GM06990 (cell line): Measurements from ENCODE around the gene PDGFRB.

Experiments used
- DNase-seq: peaks from one replicate; pipeline ENCODE4 v3.0.0-alpha.2; 2011; ENCODE audit not compliant: insufficient read length; ENCODE audit errors: extremely low read depth
- H3K27me3 ChIP-seq: replicated peaks from 2 replicates; pipeline ENCODE4 v1.6.0; 2011; ENCODE audit warnings: low read length; ENCODE audit not compliant: control insufficient read depth, insufficient read depth
- H3K36me3 ChIP-seq: 2 replicates; pipeline ENCODE4 v1.5.1; 2011; ENCODE audit warnings: low read length; ENCODE audit not compliant: control insufficient read depth, insufficient read depth
- H3K4me3 ChIP-seq: replicated peaks from 2 replicates; pipeline ENCODE4 v1.5.1; 2011; ENCODE audit warnings: low read depth, mild to moderate bottlenecking, control low read depth, low read length
- TF ChIP-seq, protein P1 (sequence below): IDR thresholded peaks from 2 replicates; pipeline ENCODE4 v1.5.1; 2011; ENCODE audit warnings: low read length, control low read depth, mild to moderate bottlenecking, inconsistent platforms; ENCODE audit not compliant: insufficient read depth, poor library complexity, severe bottlenecking

The PDGFRB gene

GRCh38 chr5:150166037-150166649, 10.5 kb upstream of the PDGFRB start:
- Histone ChIP-seq H3K27me3 (peaks cover 2% of the 10 kb centered on the region; the same call in 1 of the 2 replicates), H3K36me3 (no peaks in the 10 kb centered on the region), H3K4me3 (no peak overlapping the region)
- no peak for DNase-seq
- TF ChIP-seq, protein P1, sequence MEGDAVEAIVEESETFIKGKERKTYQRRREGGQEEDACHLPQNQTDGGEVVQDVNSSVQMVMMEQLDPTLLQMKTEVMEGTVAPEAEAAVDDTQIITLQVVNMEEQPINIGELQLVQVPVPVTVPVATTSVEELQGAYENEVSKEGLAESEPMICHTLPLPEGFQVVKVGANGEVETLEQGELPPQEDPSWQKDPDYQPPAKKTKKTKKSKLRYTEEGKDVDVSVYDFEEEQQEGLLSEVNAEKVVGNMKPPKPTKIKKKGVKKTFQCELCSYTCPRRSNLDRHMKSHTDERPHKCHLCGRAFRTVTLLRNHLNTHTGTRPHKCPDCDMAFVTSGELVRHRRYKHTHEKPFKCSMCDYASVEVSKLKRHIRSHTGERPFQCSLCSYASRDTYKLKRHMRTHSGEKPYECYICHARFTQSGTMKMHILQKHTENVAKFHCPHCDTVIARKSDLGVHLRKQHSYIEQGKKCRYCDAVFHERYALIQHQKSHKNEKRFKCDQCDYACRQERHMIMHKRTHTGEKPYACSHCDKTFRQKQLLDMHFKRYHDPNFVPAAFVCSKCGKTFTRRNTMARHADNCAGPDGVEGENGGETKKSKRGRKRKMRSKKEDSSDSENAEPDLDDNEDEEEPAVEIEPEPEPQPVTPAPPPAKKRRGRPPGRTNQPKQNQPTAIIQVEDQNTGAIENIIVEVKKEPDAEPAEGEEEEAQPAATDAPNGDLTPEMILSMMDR = no peak

DNA sequence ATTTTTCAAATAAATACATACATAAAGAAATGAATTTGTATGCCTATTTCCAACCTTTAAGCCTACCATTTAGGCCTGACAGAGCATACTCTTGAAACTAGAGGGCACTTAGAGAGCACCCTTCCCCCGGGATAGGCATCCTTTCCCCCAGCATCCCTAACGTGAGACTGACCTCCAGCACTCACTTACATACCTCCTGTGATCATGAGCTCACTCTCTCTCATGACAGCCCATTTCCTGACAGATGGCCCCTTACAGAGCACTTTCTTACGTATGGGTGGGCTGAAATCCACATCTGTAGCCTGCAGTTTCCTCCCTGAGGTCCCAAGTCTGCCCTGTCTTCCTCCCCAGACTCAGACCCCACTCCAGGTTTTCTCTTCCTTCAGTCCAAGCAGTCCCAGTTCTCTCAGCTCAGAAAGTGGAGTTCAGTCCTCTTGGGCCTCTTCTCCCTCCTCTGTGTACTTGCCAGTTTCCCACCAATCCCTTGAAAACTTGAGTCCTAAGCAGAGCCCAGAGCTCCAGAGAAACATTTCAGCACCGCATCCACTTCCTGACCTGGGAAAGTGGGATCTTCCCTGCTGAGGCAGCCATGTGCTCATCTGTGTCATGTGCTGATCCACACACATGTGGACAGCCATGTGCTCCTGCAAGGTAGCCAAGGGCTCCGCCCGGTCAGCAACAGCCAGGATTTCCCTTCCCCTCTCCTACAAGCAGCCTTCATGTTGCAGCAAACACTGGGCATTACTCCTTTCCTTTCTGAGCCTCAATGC, 8.8 kb upstream of the PDGFRB start:
- Histone ChIP-seq H3K4me3 (no peak overlapping the region), H3K27me3 (peaks cover 2% of the 10 kb centered on the region; the same call in 1 of the 2 replicates), H3K36me3 (no peaks in the 10 kb centered on the region)
- no peak for DNase-seq
- TF ChIP-seq, protein P1 = no peak

GRCh38 chr5:150163547-150164059, 8.0 kb upstream of the PDGFRB start:
- no peak for DNase-seq
- no peak overlapping the region for H3K4me3 ChIP-seq
- H3K36me3 ChIP-seq = no peaks in the 10 kb centered on the region
- TF ChIP-seq, protein P1 = no peak
- H3K27me3 ChIP-seq = no peaks in the 10 kb centered on the region; the same call in 1 of the 2 replicates

DNA sequence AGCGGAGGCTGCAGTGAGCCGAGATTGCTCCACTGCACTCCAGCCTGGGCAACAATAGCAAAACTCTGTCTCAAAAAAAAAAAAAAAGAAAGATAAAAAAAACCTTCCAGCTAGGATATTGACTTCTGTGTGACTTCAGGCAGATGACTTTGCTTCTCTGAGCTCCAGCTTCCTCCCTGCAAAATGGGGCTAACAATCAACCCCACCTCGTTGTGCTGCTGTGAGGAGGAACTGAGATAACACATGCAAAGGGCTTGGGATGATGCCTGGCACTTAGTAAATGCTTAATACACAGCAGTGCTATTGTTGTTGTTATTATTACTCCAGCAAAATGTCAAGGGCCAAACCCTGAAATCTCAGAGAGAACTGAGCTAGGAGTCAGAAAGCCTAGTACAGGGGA, 7.4 kb upstream of the PDGFRB start:
- no peaks in the 10 kb centered on the region; the same call in 1 of the 2 replicates for H3K27me3 ChIP-seq
- H3K4me3 ChIP-seq = no peak overlapping the region
- no peak for DNase-seq
- H3K36me3 ChIP-seq = no peaks in the 10 kb centered on the region
- TF ChIP-seq, protein P1 = no peak

DNA sequence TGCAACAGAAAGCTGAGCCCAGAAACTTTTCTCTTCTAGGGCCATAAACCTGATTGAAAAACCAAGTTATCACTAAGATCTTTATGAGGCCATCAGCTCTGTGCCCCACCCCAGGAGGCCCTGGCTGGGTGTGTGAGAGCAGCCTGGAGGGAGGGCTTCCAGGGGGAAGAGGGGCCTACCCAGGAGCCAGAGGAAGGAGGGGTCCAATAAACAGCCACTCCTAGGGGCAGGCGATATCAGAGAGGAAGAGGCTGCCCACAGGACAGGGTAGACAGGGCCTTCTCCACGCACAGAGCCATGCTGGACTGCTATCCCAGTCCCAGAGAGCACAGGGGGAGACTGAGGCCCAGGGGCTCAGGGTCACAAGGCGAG, 6.5 kb upstream of the PDGFRB start:
- Histone ChIP-seq H3K36me3 (no peaks in the 10 kb centered on the region), H3K27me3 (no peaks in the 10 kb centered on the region; the same call in 1 of the 2 replicates), H3K4me3 (no peak overlapping the region)
- TF ChIP-seq, protein P1 = no peak
- DNase-seq = no peak
